IMR-90 (cell line): ENCODE data around the gene WDR62.

Source experiments
- BHLHE40 ChIP-seq: fragments of 150-350 bp; IDR thresholded peaks from 2 replicates; pipeline ENCODE4 v1.6.1; 2016; ENCODE audit warnings: mild to moderate bottlenecking, low read depth, low read length
- CEBPB ChIP-seq: IDR thresholded peaks from 2 replicates; pipeline ENCODE4 v1.6.1; 2012; ENCODE audit warnings: low read depth, low read length, improper control_type of control experiment
- MAFK ChIP-seq: IDR thresholded peaks from 2 replicates; pipeline ENCODE4 v1.6.1; 2012; ENCODE audit warnings: low read depth, low read length, improper control_type of control experiment
- MAZ ChIP-seq: IDR thresholded peaks from 2 replicates; pipeline ENCODE4 v1.6.1; 2012; ENCODE audit warnings: low read depth, mild to moderate bottlenecking, low read length, improper control_type of control experiment, moderate library complexity, borderline replicate concordance
- MXI1 ChIP-seq: IDR thresholded peaks from 2 replicates; pipeline ENCODE4 v1.6.1; 2012; ENCODE audit warnings: low read depth, mild to moderate bottlenecking, low read length, moderate library complexity, borderline replicate concordance
- POLR2A ChIP-seq: IDR thresholded peaks from 2 replicates; pipeline ENCODE4 v1.6.1; 2012; ENCODE audit warnings: mild to moderate bottlenecking, low read depth, low read length
- RFX5 ChIP-seq: IDR thresholded peaks from 2 replicates; pipeline ENCODE4 v1.8.0; 2012; ENCODE audit warnings: low read depth, mild to moderate bottlenecking, low read length, moderate library complexity
- SMC3 ChIP-seq: fragments of 150-350 bp; IDR thresholded peaks from 2 replicates; pipeline ENCODE4 v1.6.1; 2016; ENCODE audit warnings: low read depth, mild to moderate bottlenecking, antibody characterized with exemption, low read length, moderate library complexity
- TF ChIP-seq, protein P1 (sequence below): conservative IDR thresholded peaks from 2 replicates; pipeline ENCODE4 v1.5.1; 2012; ENCODE audit warnings: mild to moderate bottlenecking, low read depth, low read length, improper control_type of control experiment

DNA sequence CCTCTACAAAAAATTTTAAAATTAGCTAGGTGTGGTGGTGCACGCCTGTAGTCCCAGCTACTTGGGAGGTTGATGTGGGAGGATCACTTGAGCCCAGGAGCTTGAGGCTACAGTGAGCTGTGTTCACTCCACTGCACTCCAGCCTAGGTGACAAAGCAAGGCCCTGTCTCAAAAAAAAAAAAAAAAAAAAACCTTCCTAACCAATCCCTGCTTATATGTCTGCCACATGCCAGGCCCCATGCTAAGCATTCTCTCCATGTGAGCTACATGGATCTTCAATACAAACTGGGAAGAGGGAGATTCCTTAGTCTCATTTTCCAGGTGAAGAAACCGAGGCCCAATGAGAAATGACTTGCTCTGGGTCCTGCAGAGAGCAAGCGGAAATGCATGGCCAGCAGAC lies 54.0 kb downstream of the WDR62 start:
- TF ChIP-seq MAZ: no peak
- TF ChIP-seq, protein P1, sequence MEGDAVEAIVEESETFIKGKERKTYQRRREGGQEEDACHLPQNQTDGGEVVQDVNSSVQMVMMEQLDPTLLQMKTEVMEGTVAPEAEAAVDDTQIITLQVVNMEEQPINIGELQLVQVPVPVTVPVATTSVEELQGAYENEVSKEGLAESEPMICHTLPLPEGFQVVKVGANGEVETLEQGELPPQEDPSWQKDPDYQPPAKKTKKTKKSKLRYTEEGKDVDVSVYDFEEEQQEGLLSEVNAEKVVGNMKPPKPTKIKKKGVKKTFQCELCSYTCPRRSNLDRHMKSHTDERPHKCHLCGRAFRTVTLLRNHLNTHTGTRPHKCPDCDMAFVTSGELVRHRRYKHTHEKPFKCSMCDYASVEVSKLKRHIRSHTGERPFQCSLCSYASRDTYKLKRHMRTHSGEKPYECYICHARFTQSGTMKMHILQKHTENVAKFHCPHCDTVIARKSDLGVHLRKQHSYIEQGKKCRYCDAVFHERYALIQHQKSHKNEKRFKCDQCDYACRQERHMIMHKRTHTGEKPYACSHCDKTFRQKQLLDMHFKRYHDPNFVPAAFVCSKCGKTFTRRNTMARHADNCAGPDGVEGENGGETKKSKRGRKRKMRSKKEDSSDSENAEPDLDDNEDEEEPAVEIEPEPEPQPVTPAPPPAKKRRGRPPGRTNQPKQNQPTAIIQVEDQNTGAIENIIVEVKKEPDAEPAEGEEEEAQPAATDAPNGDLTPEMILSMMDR: no peak
- TF ChIP-seq POLR2A: no peak
- no peak for TF ChIP-seq MXI1
- no peak for TF ChIP-seq BHLHE40
- TF ChIP-seq SMC3: no peak
- TF ChIP-seq RFX5: no peak
- TF ChIP-seq MAFK: no peak
- no peak for TF ChIP-seq CEBPB
